GM18526 (cell line): ENCODE data around the gene GRIP2.

Experiments
- POLR2A ChIP-seq: IDR thresholded peaks from 3 replicates; pipeline ENCODE4 v1.6.1; 2011; ENCODE audit not compliant: insufficient read length; ENCODE audit errors: extremely low read depth

GRIP2 gene

GRCh38 chr3:14441240-14441919 is 98.8 kb downstream of the GRIP2 start:
- TF ChIP-seq POLR2A = no peak

GRCh38 chr3:14440531-14441239 is 99.5 kb downstream of the GRIP2 start:
- no peak for TF ChIP-seq POLR2A

- no peak for TF ChIP-seq POLR2A
Observed at GRCh38 chr3:14440168-14440518, 100.0 kb downstream of the GRIP2 start.

GRCh38 chr3:14439501-14440167 is 100.5 kb downstream of the GRIP2 start:
- no peak for TF ChIP-seq POLR2A
